Uterus (tissue), 2 donors: ENCODE results near the gene TAS2R3.

Experiments
- CTCF ChIP-seq, 4 experiments: fragments of 200-600 bp in 2 of 4; fragments of 450-650 bp in 2 of 4; sonication (generic) in 2 of 4; IDR thresholded peaks; one replicate each; pipeline ENCODE4 v1.5.1; 2016 to 2019; ENCODE audit warnings: antibody characterized with exemption in 4 of 4, mild to moderate bottlenecking in 2 of 4, moderate library complexity in 1 of 4
- POLR2A ChIP-seq, 2 donors: fragments of 450-650 bp; IDR thresholded peaks; one replicate each; pipeline ENCODE4 v1.6.1; 2016; ENCODE audit warnings: antibody characterized with exemption in 2 of 2, mild to moderate bottlenecking in 1 of 2, moderate library complexity in 1 of 2

- TF ChIP-seq CTCF (IDR thresholded peaks at IDR 0.05) (no peak), POLR2A (IDR thresholded peaks at IDR 0.05) (no peak)
Measured at GRCh38 chr7:141789917-141790316, 26.0 kb downstream of the TAS2R3 start, which contains the start of gene TAS2R5.
